GM12878 (cell line): Measurements from ENCODE around the gene RIC8B. TPM values are rescaled to one million over a fixed set of nuclear protein-coding genes. Genes with fewer than 3 reads are reported as not detected.

Experiments used
- ATAC-seq: fragments of 200-7000 bp; cut with Tn5 transposase; 3 replicates; pipeline ENCODE4 v1.9.1; 2020; ENCODE audit warnings: mild to moderate bottlenecking, moderate library complexity
- BruUV-seq: library from RNA; stranded (reverse); fragments of 400-500 nt; replicated peaks from 2 replicates; lab custom pipeline; 2021; lab: Mats Ljungman, UMichigan
- CTCF ChIA-PET: fragments of 300-600 bp; sonication (Branson Sonifier 250); formaldehyde crosslinking; extraction: SDS; loops from one replicate; lab custom pipeline; 2021; ENCODE audit warnings: inconsistent platforms; lab: Yijun Ruan, JAX
- POLR2A ChIA-PET: fragments of 350-600 bp; formaldehyde crosslinking; extraction: SDS; loops from one replicate; lab custom pipeline; 2021; ENCODE audit warnings: inconsistent platforms; lab: Charles Lee
- RAD21 ChIA-PET: fragments of 300-600 bp; sonication (Branson Sonifier 250); formaldehyde crosslinking; loops from one replicate; lab custom pipeline; 2023; ENCODE audit warnings: antibody characterized with exemption; ENCODE audit not compliant: unreplicated experiment; lab: Charles Lee
- SMC1A ChIA-PET: fragments of 300-600 bp; sonication (Branson Sonifier 250); formaldehyde crosslinking; loops from one replicate; lab custom pipeline; 2023; ENCODE audit not compliant: unreplicated experiment, uncharacterized antibody; lab: Charles Lee
- DNase-seq: peaks from one replicate; pipeline ENCODE4 v3.0.0-alpha.2; 2011; ENCODE audit warnings: low read depth, low spot score
- FAIRE-seq: peaks from 3 replicates; lab custom pipeline; 2011; peaks lifted over from hg19 to GRCh38; lab: Jason Lieb, UNC
- H2AFZ ChIP-seq: 2 replicates; pipeline ENCODE4 v1.6.0; 2011; ENCODE audit warnings: low read depth, low read length, control low read depth; ENCODE audit not compliant: control insufficient read depth
- H3K27ac ChIP-seq: 2 replicates; pipeline ENCODE4 v1.5.1; 2011; ENCODE audit warnings: control low read depth; ENCODE audit not compliant: control insufficient read depth, insufficient read depth
- H3K27me3 ChIP-seq, 2 experiments: replicated peaks in 1 of 2; 2 replicates each; pipeline versions ENCODE4 v1.6.0 to v1.6.1; 2011; ENCODE audit warnings: low read length in 1 of 2; ENCODE audit not compliant: control insufficient read depth in 2 of 2, insufficient read depth in 2 of 2
- H3K36me3 ChIP-seq, 2 experiments: 2 replicates each; pipeline ENCODE4 v1.5.1; 2011; ENCODE audit warnings: low read length in 1 of 2; ENCODE audit not compliant: control insufficient read depth in 2 of 2, insufficient read depth in 2 of 2
- H3K4me1 ChIP-seq: 2 replicates; pipeline ENCODE4 v1.6.1; 2011; ENCODE audit warnings: mild to moderate bottlenecking, low read length, moderate library complexity, mixed read lengths; ENCODE audit not compliant: control insufficient read depth, insufficient read depth
- H3K4me2 ChIP-seq: 2 replicates; pipeline ENCODE4 v1.6.0; 2011; ENCODE audit warnings: control low read depth; ENCODE audit not compliant: control insufficient read depth, insufficient read depth
- H3K4me3 ChIP-seq: fragments of 200-600 bp; sonication (generic); 2 replicates; pipeline ENCODE4 v1.5.1; 2016
- H3K79me2 ChIP-seq: 2 replicates; pipeline ENCODE4 v1.6.0; 2011; ENCODE audit warnings: low read length; ENCODE audit not compliant: control insufficient read depth, insufficient read depth
- H3K9ac ChIP-seq: 2 replicates; pipeline ENCODE4 v1.8.0; 2011; ENCODE audit warnings: low read length, control low read depth, mixed read lengths; ENCODE audit not compliant: control insufficient read depth, insufficient read depth
- H3K9me3 ChIP-seq: replicated peaks from 3 replicates; pipeline ENCODE4 v1.5.1; 2011; ENCODE audit warnings: mild to moderate bottlenecking, low read length; ENCODE audit not compliant: control insufficient read depth, insufficient read depth
- H4K20me1 ChIP-seq: 2 replicates; pipeline ENCODE4 v1.6.0; 2011; ENCODE audit not compliant: control insufficient read depth, insufficient read depth
- ATF7 ChIP-seq: fragments of 450-650 bp; IDR thresholded peaks from 2 replicates; pipeline ENCODE4 v1.6.1; 2016; ENCODE audit warnings: low read depth, mild to moderate bottlenecking
- CREB1 ChIP-seq: IDR thresholded peaks from 2 replicates; pipeline ENCODE4 v1.6.1; 2012; ENCODE audit warnings: low read depth, mild to moderate bottlenecking, inconsistent platforms
- EP300 ChIP-seq, 2 experiments: fragments of 150-350 bp in 1 of 2; IDR thresholded peaks; 2 replicates each; pipeline ENCODE4 v1.6.1; 2011 to 2012; ENCODE audit warnings: low read depth in 2 of 2, low read length in 2 of 2, borderline replicate concordance in 1 of 2, improper control_type of control experiment in 1 of 2, inconsistent platforms in 1 of 2; ENCODE audit not compliant: control insufficient read depth in 1 of 2
- HCFC1 ChIP-seq: fragments of 150-350 bp; IDR thresholded peaks from 2 replicates; pipeline ENCODE4 v1.6.1; 2014; ENCODE audit warnings: low read length
- IRF3 ChIP-seq: fragments of 450-650 bp; IDR thresholded peaks from 2 replicates; pipeline ENCODE4 v1.6.1; 2014; ENCODE audit warnings: mild to moderate bottlenecking
- LARP7 ChIP-seq: fragments of 450-650 bp; IDR thresholded peaks from 2 replicates; pipeline ENCODE4 v1.6.1; 2017; ENCODE audit warnings: mild to moderate bottlenecking
- NFYA ChIP-seq: IDR thresholded peaks from 2 replicates; pipeline ENCODE4 v1.6.1; 2011; ENCODE audit warnings: low read depth, mild to moderate bottlenecking, low read length, improper control_type of control experiment, borderline replicate concordance
- NRF1 ChIP-seq: conservative IDR thresholded peaks from 2 replicates; pipeline ENCODE4 v1.6.1; 2011; ENCODE audit warnings: mild to moderate bottlenecking, low read depth, low read length, improper control_type of control experiment
- PML ChIP-seq: IDR thresholded peaks from 2 replicates; pipeline ENCODE4 v1.6.1; 2012; ENCODE audit warnings: low read length, inconsistent platforms
- SREBF1 ChIP-seq: IDR thresholded peaks from 2 replicates; pipeline ENCODE4 v1.6.1; 2012; ENCODE audit warnings: mild to moderate bottlenecking, low read length
- TCF3 ChIP-seq: IDR thresholded peaks from 2 replicates; pipeline ENCODE4 v1.6.1; 2012; ENCODE audit warnings: low read depth, mild to moderate bottlenecking, low read length, borderline replicate concordance; ENCODE audit not compliant: insufficient read depth
- ZNF274 ChIP-seq: IDR thresholded peaks from one replicate; pipeline ENCODE4 v1.8.0; 2011; ENCODE audit not compliant: insufficient read length, insufficient read depth
- WGBS: methylation state at CpG from one replicate; pipeline ENCODE4 v1.1.6; 2016; ENCODE audit warnings: low lambda C conversion rate; ENCODE audit not compliant: insufficient replicate concordance, insufficient coverage; ENCODE audit errors: missing lambda C conversion rate; 5-methylcytosine and 5-hydroxymethylcytosine counted together
- in situ Hi-C: fragments of 300-500 bp; cut with MboI; formaldehyde crosslinking; loops from 9 replicates; pipeline ENCODE4 v1.14.3; 2018; ENCODE audit warnings: mixed read lengths
- intact Hi-C: fragments of 100-400 bp; cut with micrococcal nuclease; formaldehyde crosslinking; loops from one replicate; pipeline ENCODE4 v1.14.2; 2022; ENCODE audit not compliant: unreplicated experiment
- polyA plus RNA-seq, 11 experiments: library from polyadenylated mRNA; depleted of rRNA in 4 of 11; unstranded in 6 of 11; stranded (reverse) in 5 of 11; fragments of >200 nt; fragmentation: Nextera tagmentation in 4 of 11; fragmentation: Illumina TruSeq in 1 of 11; extraction: Ambion mirVana in 4 of 11; extraction: Trizol in 1 of 11; gene quantifications; 1 replicate in 1 of 11; 2 replicates in 10 of 11; pipeline versions ENCODE4 v1.2.1 to v1.2.3, GENCODE V29; 2011 to 2016; ENCODE audit warnings: inconsistent platforms in 2 of 11, missing spikeins in 2 of 11, low read depth in 1 of 11
- total RNA-seq, 4 experiments: library from RNA; depleted of rRNA in 3 of 4; stranded (reverse); fragments of >200 nt in 3 of 4; fragmentation: Illumina TruSeq in 1 of 4; extraction: Trizol in 1 of 4; gene quantifications; 2 replicates each; pipeline versions ENCODE4 v1.2.1 to v1.2.3, GENCODE V29; 2013 to 2021
- TF ChIP-seq, protein P1 (sequence below): fragments of 450-650 bp; formaldehyde crosslinking; IDR thresholded peaks from 2 replicates; pipeline ENCODE4 v1.4.0; 2022; ENCODE audit warnings: mild to moderate bottlenecking, moderate library complexity
- TF ChIP-seq, protein P2 (sequence below): fragments of 450-650 bp; formaldehyde crosslinking; IDR thresholded peaks from 2 replicates; pipeline ENCODE4 v1.5.0; 2022; ENCODE audit warnings: mild to moderate bottlenecking, missing genetic modification characterization

The RIC8B gene
- total and polyA plus RNA-seq, 10 of the 15 experiments (the other 5 are each of a cell fraction or from before 2014, with no cell fraction given), result 2.3 to 10.8 (median 6.2) TPM

- TF ChIP-seq IRF3, result no peak
- TF ChIP-seq, protein P1, sequence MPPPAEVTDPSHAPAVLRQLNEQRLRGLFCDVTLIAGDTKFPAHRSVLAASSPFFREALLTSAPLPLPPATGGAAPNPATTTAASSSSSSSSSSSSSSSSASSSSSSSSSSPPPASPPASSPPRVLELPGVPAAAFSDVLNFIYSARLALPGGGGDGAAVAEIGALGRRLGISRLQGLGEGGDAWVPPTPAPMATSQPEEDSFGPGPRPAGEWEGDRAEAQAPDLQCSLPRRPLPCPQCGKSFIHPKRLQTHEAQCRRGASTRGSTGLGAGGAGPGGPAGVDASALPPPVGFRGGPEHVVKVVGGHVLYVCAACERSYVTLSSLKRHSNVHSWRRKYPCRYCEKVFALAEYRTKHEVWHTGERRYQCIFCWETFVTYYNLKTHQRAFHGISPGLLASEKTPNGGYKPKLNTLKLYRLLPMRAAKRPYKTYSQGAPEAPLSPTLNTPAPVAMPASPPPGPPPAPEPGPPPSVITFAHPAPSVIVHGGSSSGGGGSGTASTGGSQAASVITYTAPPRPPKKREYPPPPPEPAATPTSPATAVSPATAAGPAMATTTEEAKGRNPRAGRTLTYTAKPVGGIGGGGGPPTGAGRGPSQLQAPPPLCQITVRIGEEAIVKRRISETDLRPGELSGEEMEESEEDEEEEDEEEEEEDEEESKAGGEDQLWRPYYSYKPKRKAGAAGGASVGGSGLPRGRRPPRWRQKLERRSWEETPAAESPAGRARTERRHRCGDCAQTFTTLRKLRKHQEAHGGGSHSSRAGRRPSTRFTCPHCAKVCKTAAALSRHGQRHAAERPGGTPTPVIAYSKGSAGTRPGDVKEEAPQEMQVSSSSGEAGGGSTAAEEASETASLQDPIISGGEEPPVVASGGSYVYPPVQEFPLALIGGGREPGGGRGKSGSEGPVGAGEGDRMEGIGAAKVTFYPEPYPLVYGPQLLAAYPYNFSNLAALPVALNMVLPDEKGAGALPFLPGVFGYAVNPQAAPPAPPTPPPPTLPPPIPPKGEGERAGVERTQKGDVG (CRISPR knock-in tag), result no peak
Measured at GRCh38 chr12:106766393-106766826, 8.1 kb upstream of the RIC8B start (continued).

- H3K9ac ChIP-seq, result no peak overlapping the region
- H3K36me3 ChIP-seq, result no peaks in the 10 kb centered on the region
- H3K4me1 ChIP-seq, result peaks cover 15% of the 10 kb centered on the region; the same call in 1 of the 2 replicates
- H3K4me3 ChIP-seq, result no peak overlapping the region
- no peak overlapping the region for H2AFZ ChIP-seq
- CTCF ChIA-PET, result interaction anchor here (1.2 kb wide), 2 partner anchors 17 to 30 kb away, joined by 3 read pairs; no protein-coding TSS in a partner anchor
- 86% methylated on average over 2 of the region's 2 CpGs for WGBS
- SMC1A ChIA-PET, result interaction anchor here (0.7 to 1.0 kb wide), 2 partner anchors 9 to 75 kb away, joined by 3 read pairs; no protein-coding TSS in a partner anchor
- H3K79me2 ChIP-seq, result no peaks in the 10 kb centered on the region
- no peaks in the 10 kb centered on the region for H3K27me3 ChIP-seq
- RAD21 ChIA-PET, result no interaction called here
- H3K27ac ChIP-seq, result no peak overlapping the region
- POLR2A ChIA-PET, result no interaction called here
- intact Hi-C loops (no loop called here), in situ Hi-C loops (no loop called here)
- no peaks in the 10 kb centered on the region for H3K9me3 ChIP-seq
- H3K4me2 ChIP-seq, result no peak overlapping the region
- H4K20me1 ChIP-seq, result no peaks in the 10 kb centered on the region
- no peak for FAIRE-seq
- no peak for ATAC-seq
- no peak for DNase-seq
- no TSS peak for BruUV-seq
- TF ChIP-seq TCF3, result no peak
- TF ChIP-seq SREBF1, result no peak
- no peak for TF ChIP-seq ZNF274
- TF ChIP-seq NRF1, result no peak
- TF ChIP-seq CREB1, result no peak
- TF ChIP-seq HCFC1, result no peak
- no peak for TF ChIP-seq PML
- TF ChIP-seq, protein P2, sequence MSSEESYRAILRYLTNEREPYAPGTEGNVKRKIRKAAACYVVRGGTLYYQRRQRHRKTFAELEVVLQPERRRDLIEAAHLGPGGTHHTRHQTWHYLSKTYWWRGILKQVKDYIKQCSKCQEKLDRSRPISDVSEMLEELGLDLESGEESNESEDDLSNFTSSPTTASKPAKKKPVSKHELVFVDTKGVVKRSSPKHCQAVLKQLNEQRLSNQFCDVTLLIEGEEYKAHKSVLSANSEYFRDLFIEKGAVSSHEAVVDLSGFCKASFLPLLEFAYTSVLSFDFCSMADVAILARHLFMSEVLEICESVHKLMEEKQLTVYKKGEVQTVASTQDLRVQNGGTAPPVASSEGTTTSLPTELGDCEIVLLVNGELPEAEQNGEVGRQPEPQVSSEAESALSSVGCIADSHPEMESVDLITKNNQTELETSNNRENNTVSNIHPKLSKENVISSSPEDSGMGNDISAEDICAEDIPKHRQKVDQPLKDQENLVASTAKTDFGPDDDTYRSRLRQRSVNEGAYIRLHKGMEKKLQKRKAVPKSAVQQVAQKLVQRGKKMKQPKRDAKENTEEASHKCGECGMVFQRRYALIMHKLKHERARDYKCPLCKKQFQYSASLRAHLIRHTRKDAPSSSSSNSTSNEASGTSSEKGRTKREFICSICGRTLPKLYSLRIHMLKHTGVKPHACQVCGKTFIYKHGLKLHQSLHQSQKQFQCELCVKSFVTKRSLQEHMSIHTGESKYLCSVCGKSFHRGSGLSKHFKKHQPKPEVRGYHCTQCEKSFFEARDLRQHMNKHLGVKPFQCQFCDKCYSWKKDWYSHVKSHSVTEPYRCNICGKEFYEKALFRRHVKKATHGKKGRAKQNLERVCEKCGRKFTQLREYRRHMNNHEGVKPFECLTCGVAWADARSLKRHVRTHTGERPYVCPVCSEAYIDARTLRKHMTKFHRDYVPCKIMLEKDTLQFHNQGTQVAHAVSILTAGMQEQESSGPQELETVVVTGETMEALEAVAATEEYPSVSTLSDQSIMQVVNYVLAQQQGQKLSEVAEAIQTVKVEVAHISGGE (CRISPR knock-in tag), result no peak
- TF ChIP-seq ATF7, result no peak
- TF ChIP-seq EP300 (IDR thresholded peaks at IDR 0.05; ENCODE audit: borderline replicate concordance in 1 of 2, control insufficient read depth in 1 of 2, low read depth in 2 of 2, low read length in 2 of 2), result no peak
- TF ChIP-seq LARP7, result no peak
- no peak for TF ChIP-seq NFYA
Measured at GRCh38 chr12:106767206-106767605, 7.3 kb upstream of the RIC8B start.
